LNCAP (cell line): Measurements from ENCODE around the gene AMPD1.

ENCODE experiments used
- CTCF ChIP-seq: fragments of 450-650 bp; IDR thresholded peaks from 2 replicates; pipeline ENCODE4 v1.5.1; 2017; ENCODE audit warnings: mild to moderate bottlenecking

Gene AMPD1

DNA sequence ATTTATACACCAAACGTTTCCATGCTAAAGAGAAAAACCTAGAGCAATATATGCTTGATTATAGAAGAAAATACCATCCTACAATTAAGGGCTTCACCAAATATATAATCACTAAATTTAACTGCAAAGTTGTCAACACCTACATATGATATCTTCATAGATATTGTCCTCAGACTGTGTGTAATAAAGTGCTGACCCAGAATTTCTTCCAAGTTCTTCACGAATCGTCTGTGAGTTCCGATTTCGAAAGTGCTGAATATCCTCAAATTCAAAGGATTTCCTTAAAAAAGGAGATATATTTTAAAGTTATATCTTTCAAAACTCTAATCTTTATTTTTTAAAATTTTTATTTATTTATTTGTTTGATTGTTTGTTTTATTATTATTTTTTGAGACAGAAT, 72.0 kb downstream of the AMPD1 start:
- no peak for TF ChIP-seq CTCF
